Measurements from ENCODE around the gene H2AZ2. TPM values are rescaled to one million over a fixed set of nuclear protein-coding genes. Genes with fewer than 3 reads are reported as not detected.
A peak's percentile ranks its signal among the peaks of the same experiment; 100 is the strongest.
"Not testable (repeated sequence)": the region's sequence is repeated elsewhere in the genome, so short reads cannot be mapped to it uniquely, and the experiment has no call there.

H2AZ2 gene
- total RNA-seq, 1 donor from 2014 or later, result 188 TPM

- H3K4me3 Mint-ChIP-seq, result peak overlapping the region; percentile 97
- H3K9me3 Mint-ChIP-seq, result no peaks in the 10 kb centered on the region
- H3K27ac Mint-ChIP-seq, result peak overlapping the region; percentile 41
- H3K27me3 Mint-ChIP-seq, result no peaks in the 10 kb centered on the region
- intact Hi-C loops (cut with micrococcal nuclease), result loop anchor here (5.0 kb wide), 1 partner anchor 144 kb away; no protein-coding TSS in a partner anchor
- H3K36me3 Mint-ChIP-seq (ENCODE audit: low read depth), result peaks cover 55% of the 10 kb centered on the region
- H3K4me1 Mint-ChIP-seq, result peaks cover 51% of the 10 kb centered on the region
- no peak for DNase-seq
Measured at GRCh38 chr7:44882899-44883298, 35.0 kb upstream of the H2AZ2 start.

- peaks cover 61% of the 10 kb centered on the region for H3K36me3 Mint-ChIP-seq (ENCODE audit: low read depth)
- DNase-seq, result no peak
- H3K9me3 Mint-ChIP-seq, result no peaks in the 10 kb centered on the region
- H3K27ac Mint-ChIP-seq, result peak overlapping the region; percentile 15
- H3K4me1 Mint-ChIP-seq, result peaks cover 44% of the 10 kb centered on the region
- H3K27me3 Mint-ChIP-seq, result no peaks in the 10 kb centered on the region
- intact Hi-C loops (cut with micrococcal nuclease), result loop anchor here (2.0 to 5.0 kb wide), 2 partner anchors 15 to 146 kb away; no protein-coding TSS in a partner anchor
- H3K4me3 Mint-ChIP-seq, result peak overlapping the region; percentile 72
Measured at GRCh38 chr7:44881610-44882009, 33.7 kb upstream of the H2AZ2 start.

GRCh38 chr7:44881066-44881600 is 33.2 kb upstream of the H2AZ2 start:
- Mint-ChIP-seq H3K27me3 (no peaks in the 10 kb centered on the region), H3K36me3 (ENCODE audit: low read depth) (peaks cover 61% of the 10 kb centered on the region), H3K27ac (peak overlapping the region; percentile 54), H3K4me3 (peak overlapping the region; percentile 72), H3K4me1 (peaks cover 46% of the 10 kb centered on the region), H3K9me3 (no peaks in the 10 kb centered on the region)
- intact Hi-C loops (cut with micrococcal nuclease), result loop anchor here (2.0 to 5.0 kb wide), 2 partner anchors 14 to 146 kb away; no protein-coding TSS in a partner anchor
- no peak for DNase-seq

GRCh38 chr7:44880317-44881018 is 32.6 kb upstream of the H2AZ2 start:
- H3K4me3 Mint-ChIP-seq, result peak overlapping the region; percentile 72
- peaks cover 57% of the 10 kb centered on the region for H3K36me3 Mint-ChIP-seq (ENCODE audit: low read depth)
- intact Hi-C loops (cut with micrococcal nuclease), result loop anchor here (2.0 to 5.0 kb wide), 2 partner anchors 14 to 147 kb away; no protein-coding TSS in a partner anchor

GRCh38 chr7:44876393-44876792 is 28.5 kb upstream of the H2AZ2 start:
- peaks cover 27% of the 10 kb centered on the region for H3K4me1 Mint-ChIP-seq
- H3K27ac Mint-ChIP-seq, result no peak overlapping the region
- intact Hi-C loops (cut with micrococcal nuclease), result no loop called here
- no peaks in the 10 kb centered on the region for H3K9me3 Mint-ChIP-seq
- H3K4me3 Mint-ChIP-seq, result no peak overlapping the region
- no peaks in the 10 kb centered on the region for H3K27me3 Mint-ChIP-seq
- DNase-seq, result no peak
- peaks cover 29% of the 10 kb centered on the region for H3K36me3 Mint-ChIP-seq (ENCODE audit: low read depth)

More at GRCh38 chr7:44880317-44881018, 32.6 kb upstream of the H2AZ2 start:
- Mint-ChIP-seq H3K4me1 (peaks cover 42% of the 10 kb centered on the region), H3K27me3 (no peaks in the 10 kb centered on the region), H3K9me3 (no peaks in the 10 kb centered on the region), H3K27ac (peak overlapping the region; percentile 66)
- DNase-seq, result no peak

- Mint-ChIP-seq H3K27me3 (no peaks in the 10 kb centered on the region), H3K9me3 (no peaks in the 10 kb centered on the region), H3K36me3 (ENCODE audit: low read depth) (peaks cover 19% of the 10 kb centered on the region), H3K4me1 (peaks cover 18% of the 10 kb centered on the region), H3K27ac (no peak overlapping the region), H3K4me3 (no peak overlapping the region)
- DNase-seq, result no peak
- intact Hi-C loops (cut with micrococcal nuclease), result no loop called here
Measured at GRCh38 chr7:44875241-44875640, 27.4 kb upstream of the H2AZ2 start.

- H3K9me3 Mint-ChIP-seq, result peaks cover 4% of the 10 kb centered on the region
- no peak overlapping the region for H3K27ac Mint-ChIP-seq
- peaks cover 7% of the 10 kb centered on the region for H3K36me3 Mint-ChIP-seq (ENCODE audit: low read depth)
- no peaks in the 10 kb centered on the region for H3K27me3 Mint-ChIP-seq
- DNase-seq, result no peak
- H3K4me1 Mint-ChIP-seq, result peaks cover 10% of the 10 kb centered on the region
- no peak overlapping the region for H3K4me3 Mint-ChIP-seq
- intact Hi-C loops (cut with micrococcal nuclease), result no loop called here
Measured at GRCh38 chr7:44872787-44873186, 24.9 kb upstream of the H2AZ2 start.

GRCh38 chr7:44871918-44872317 is 24.0 kb upstream of the H2AZ2 start:
- H3K9me3 Mint-ChIP-seq; H3K27ac Mint-ChIP-seq; H3K4me3 Mint-ChIP-seq; intact Hi-C loops (cut with micrococcal nuclease); DNase-seq; H3K27me3 Mint-ChIP-seq; H3K36me3 Mint-ChIP-seq (ENCODE audit: low read depth): not testable (repeated sequence)
- H3K4me1 Mint-ChIP-seq, result peaks cover 15% of the 10 kb centered on the region

- DNase-seq; H3K4me3 Mint-ChIP-seq; H3K36me3 Mint-ChIP-seq (ENCODE audit: low read depth); H3K9me3 Mint-ChIP-seq; H3K27me3 Mint-ChIP-seq; intact Hi-C loops (cut with micrococcal nuclease); H3K27ac Mint-ChIP-seq: not testable (repeated sequence)
- H3K4me1 Mint-ChIP-seq, result peaks cover 11% of the 10 kb centered on the region
Measured at GRCh38 chr7:44870780-44871179, 22.9 kb upstream of the H2AZ2 start.

GRCh38 chr7:44870336-44870735 is 22.4 kb upstream of the H2AZ2 start:
- H3K9me3 Mint-ChIP-seq; H3K36me3 Mint-ChIP-seq (ENCODE audit: low read depth); DNase-seq; intact Hi-C loops (cut with micrococcal nuclease); H3K27ac Mint-ChIP-seq; H3K4me3 Mint-ChIP-seq; H3K27me3 Mint-ChIP-seq: not testable (repeated sequence)
- peaks cover 11% of the 10 kb centered on the region for H3K4me1 Mint-ChIP-seq

- Mint-ChIP-seq H3K36me3 (ENCODE audit: low read depth) (peaks cover under 1% of the 10 kb centered on the region), H3K4me3 (no peak overlapping the region), H3K9me3 (peaks cover 4% of the 10 kb centered on the region), H3K27me3 (peaks cover 3% of the 10 kb centered on the region), H3K4me1 (peaks cover 9% of the 10 kb centered on the region), H3K27ac (peak overlapping the region; percentile 21)
- intact Hi-C loops (cut with micrococcal nuclease), result loop anchor here (2.0 kb wide), 1 partner anchor 13 kb away; no protein-coding TSS in a partner anchor
- peak; percentile 72 for DNase-seq
Measured at GRCh38 chr7:44867073-44867995, 19.4 kb upstream of the H2AZ2 start.

GRCh38 chr7:44861949-44862348 is 14.1 kb upstream of the H2AZ2 start:
- H3K27me3 Mint-ChIP-seq; H3K4me3 Mint-ChIP-seq; DNase-seq; H3K9me3 Mint-ChIP-seq; H3K4me1 Mint-ChIP-seq; H3K27ac Mint-ChIP-seq; intact Hi-C loops (cut with micrococcal nuclease); H3K36me3 Mint-ChIP-seq (ENCODE audit: low read depth): not testable (repeated sequence)

- Mint-ChIP-seq H3K27ac (no peak overlapping the region), H3K27me3 (peaks cover 3% of the 10 kb centered on the region), H3K4me3 (no peak overlapping the region), H3K9me3 (no peaks in the 10 kb centered on the region), H3K4me1 (peaks cover 15% of the 10 kb centered on the region), H3K36me3 (ENCODE audit: low read depth) (no peaks in the 10 kb centered on the region)
- intact Hi-C loops (cut with micrococcal nuclease), result loop anchor here (5.0 kb wide), 1 partner anchor 279 kb away; no protein-coding TSS in a partner anchor
- DNase-seq, result no peak
Measured at GRCh38 chr7:44858161-44858560, 10.3 kb upstream of the H2AZ2 start.
